ENCODE data around the gene NT5E. TPM values are rescaled to one million over a fixed set of nuclear protein-coding genes. Genes with fewer than 3 reads are reported as not detected.

NT5E gene
- total RNA-seq, 1 experiment from 2014 or later: 207 TPM

- peak; percentile 46 for DNase-seq (ENCODE audit: low read depth)
Measured at GRCh38 chr6:85421972-85422371, 27.9 kb upstream of the NT5E start.

- DNase-seq (ENCODE audit: low read depth): no peak
Measured at GRCh38 chr6:85422996-85423395, 26.9 kb upstream of the NT5E start.

GRCh38 chr6:85424981-85425380, 24.9 kb upstream of the NT5E start:
- DNase-seq (ENCODE audit: low read depth): no peak

GRCh38 chr6:85425997-85426396, 23.9 kb upstream of the NT5E start:
- DNase-seq (ENCODE audit: low read depth): no peak

- no peak for DNase-seq (ENCODE audit: low read depth)
Measured at GRCh38 chr6:85428486-85428885, 21.4 kb upstream of the NT5E start.

GRCh38 chr6:85429346-85429745, 20.5 kb upstream of the NT5E start:
- no peak for DNase-seq (ENCODE audit: low read depth)

GRCh38 chr6:85431271-85431670, 18.6 kb upstream of the NT5E start:
- no peak for DNase-seq (ENCODE audit: low read depth)

GRCh38 chr6:85432554-85432953, 17.3 kb upstream of the NT5E start:
- no peak for DNase-seq (ENCODE audit: low read depth)

- peak; percentile 36 for DNase-seq (ENCODE audit: low read depth)
Measured at GRCh38 chr6:85435851-85436250, 14.0 kb upstream of the NT5E start.

- DNase-seq (ENCODE audit: low read depth): peak; percentile 52
Measured at GRCh38 chr6:85436411-85436810, 13.5 kb upstream of the NT5E start.

GRCh38 chr6:85436939-85437495, 12.9 kb upstream of the NT5E start:
- peak; percentile 72 for DNase-seq (ENCODE audit: low read depth)

- no peak for DNase-seq (ENCODE audit: low read depth)
Measured at GRCh38 chr6:85443349-85444117, 6.3 kb upstream of the NT5E start.

- peak; percentile 86 for DNase-seq (ENCODE audit: low read depth)
Measured at GRCh38 chr6:85449388-85449817, 480 bp upstream of the NT5E start.

GRCh38 chr6:85451565-85452306, 1.9 kb downstream of the NT5E start:
- peak; percentile 31 for DNase-seq (ENCODE audit: low read depth)

GRCh38 chr6:85452441-85452881, 2.6 kb downstream of the NT5E start:
- peak; percentile 81 for DNase-seq (ENCODE audit: low read depth)

GRCh38 chr6:85453052-85453451, 3.2 kb downstream of the NT5E start:
- DNase-seq (ENCODE audit: low read depth): no peak

GRCh38 chr6:85453490-85453889, 3.6 kb downstream of the NT5E start:
- no peak for DNase-seq (ENCODE audit: low read depth)

- no peak for DNase-seq (ENCODE audit: low read depth)
Measured at GRCh38 chr6:85455471-85456026, 5.7 kb downstream of the NT5E start.

GRCh38 chr6:85456782-85457181, 6.9 kb downstream of the NT5E start:
- DNase-seq (ENCODE audit: low read depth): peak; percentile 25

GRCh38 chr6:85458184-85458583, 8.3 kb downstream of the NT5E start:
- peak; percentile 42 for DNase-seq (ENCODE audit: low read depth)

GRCh38 chr6:85458782-85459181, 8.9 kb downstream of the NT5E start:
- DNase-seq (ENCODE audit: low read depth): peak; percentile 77

- peak; percentile 98 for DNase-seq (ENCODE audit: low read depth)
Measured at GRCh38 chr6:85459224-85459901, 9.5 kb downstream of the NT5E start.
